ENCODE measurements around the gene GRPEL2. TPM values are rescaled to one million over a fixed set of nuclear protein-coding genes. Genes with fewer than 3 reads are reported as not detected.

The GRPEL2 gene
- total RNA-seq, 1 donor from 2014 or later = 42.5 TPM

DNA sequence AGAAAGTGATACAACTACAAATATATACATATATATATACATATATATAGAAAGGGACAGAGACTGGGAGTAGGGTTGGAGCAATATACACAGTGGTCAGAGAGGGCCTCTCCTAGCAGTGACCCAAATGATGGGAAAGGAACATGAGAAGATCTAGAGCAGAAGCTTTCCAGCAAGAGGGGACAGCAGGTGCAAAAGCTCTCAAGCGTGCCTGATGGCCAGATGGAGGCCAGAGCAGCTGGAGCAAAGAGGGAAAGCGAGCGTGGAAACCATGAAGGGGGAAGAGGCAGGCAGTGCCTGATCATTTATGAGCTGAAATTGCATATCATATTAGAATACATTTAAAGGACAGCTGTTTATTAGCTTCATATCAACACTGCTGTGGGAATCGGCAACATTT is 7.6 kb upstream of the GRPEL2 start:
- Histone ChIP-seq H2AFZ (replicated peaks) (no peak overlapping the region), H3K79me2 (ENCODE audit: low read depth) (no peaks in the 10 kb centered on the region), H3K4me2 (no peak overlapping the region), H3K4me3 (no peak overlapping the region), H3K27ac (no peak overlapping the region), H3K27me3 (no peaks in the 10 kb centered on the region), H3K4me1 (no peaks in the 10 kb centered on the region), H3K9me3 (ENCODE audit: low read depth) (no peaks in the 10 kb centered on the region), H3K9ac (no peak overlapping the region), H3K36me3 (no peaks in the 10 kb centered on the region), H3F3A (ENCODE audit: low read depth) (no peaks in the 10 kb centered on the region), H4K20me1 (ENCODE audit: low read depth) (no peaks in the 10 kb centered on the region)
- TF ChIP-seq EZH2 (IDR thresholded peaks at IDR 0.05) (no peak), EZH2phosphoT487 (IDR thresholded peaks at IDR 0.05) (no peak)
- TF ChIP-seq, protein P1, sequence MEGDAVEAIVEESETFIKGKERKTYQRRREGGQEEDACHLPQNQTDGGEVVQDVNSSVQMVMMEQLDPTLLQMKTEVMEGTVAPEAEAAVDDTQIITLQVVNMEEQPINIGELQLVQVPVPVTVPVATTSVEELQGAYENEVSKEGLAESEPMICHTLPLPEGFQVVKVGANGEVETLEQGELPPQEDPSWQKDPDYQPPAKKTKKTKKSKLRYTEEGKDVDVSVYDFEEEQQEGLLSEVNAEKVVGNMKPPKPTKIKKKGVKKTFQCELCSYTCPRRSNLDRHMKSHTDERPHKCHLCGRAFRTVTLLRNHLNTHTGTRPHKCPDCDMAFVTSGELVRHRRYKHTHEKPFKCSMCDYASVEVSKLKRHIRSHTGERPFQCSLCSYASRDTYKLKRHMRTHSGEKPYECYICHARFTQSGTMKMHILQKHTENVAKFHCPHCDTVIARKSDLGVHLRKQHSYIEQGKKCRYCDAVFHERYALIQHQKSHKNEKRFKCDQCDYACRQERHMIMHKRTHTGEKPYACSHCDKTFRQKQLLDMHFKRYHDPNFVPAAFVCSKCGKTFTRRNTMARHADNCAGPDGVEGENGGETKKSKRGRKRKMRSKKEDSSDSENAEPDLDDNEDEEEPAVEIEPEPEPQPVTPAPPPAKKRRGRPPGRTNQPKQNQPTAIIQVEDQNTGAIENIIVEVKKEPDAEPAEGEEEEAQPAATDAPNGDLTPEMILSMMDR (IDR thresholded peaks at IDR 0.05) = no peak
- Mint-ChIP-seq H3K27ac (no peak overlapping the region), H3K4me1 (no peaks in the 10 kb centered on the region), H3K36me3 (no peaks in the 10 kb centered on the region), H3K27me3 (ENCODE audit: insufficient read depth, low read depth) (no peaks in the 10 kb centered on the region), H3K4me3 (no peak overlapping the region), H3K9me3 (no peaks in the 10 kb centered on the region)
- DNase-seq (ENCODE audit: low spot score) = no peak

DNA sequence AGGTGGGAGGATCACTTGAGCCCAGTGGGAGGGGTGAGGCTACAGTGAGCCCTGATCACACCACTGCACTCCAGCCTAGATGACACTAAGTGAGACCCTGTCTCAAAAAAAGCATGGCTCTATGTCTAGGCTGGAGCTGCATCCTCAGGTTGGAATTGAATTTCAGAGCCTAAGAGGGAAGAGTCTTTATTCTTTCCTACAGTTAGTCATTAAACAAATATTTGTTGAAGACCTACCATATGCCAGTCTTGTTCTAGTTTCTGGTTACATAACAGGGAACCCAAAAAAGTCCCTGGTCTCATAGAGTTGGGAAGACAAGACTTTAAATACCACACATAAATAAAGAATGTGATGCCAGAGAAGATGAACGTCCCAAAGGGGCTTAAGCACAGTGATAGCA is 6.9 kb upstream of the GRPEL2 start:
- Histone ChIP-seq H3K79me2 (ENCODE audit: low read depth) (no peaks in the 10 kb centered on the region), H3K9ac (no peak overlapping the region), H2AFZ (replicated peaks) (no peak overlapping the region), H3F3A (ENCODE audit: low read depth) (no peaks in the 10 kb centered on the region), H3K27me3 (no peaks in the 10 kb centered on the region), H4K20me1 (ENCODE audit: low read depth) (no peaks in the 10 kb centered on the region), H3K9me3 (ENCODE audit: low read depth) (no peaks in the 10 kb centered on the region), H3K36me3 (no peaks in the 10 kb centered on the region), H3K4me3 (no peak overlapping the region), H3K4me2 (no peak overlapping the region), H3K27ac (no peak overlapping the region), H3K4me1 (no peaks in the 10 kb centered on the region)
- TF ChIP-seq EZH2phosphoT487 (IDR thresholded peaks at IDR 0.05) (no peak), EZH2 (IDR thresholded peaks at IDR 0.05) (no peak)
- TF ChIP-seq, protein P1 (IDR thresholded peaks at IDR 0.05) = no peak
- no peak for DNase-seq (ENCODE audit: low spot score)
- H3K27ac Mint-ChIP-seq = no peak overlapping the region
- no peaks in the 10 kb centered on the region for H3K4me1 Mint-ChIP-seq
- H3K9me3 Mint-ChIP-seq = no peaks in the 10 kb centered on the region
- no peaks in the 10 kb centered on the region for H3K36me3 Mint-ChIP-seq
- H3K27me3 Mint-ChIP-seq (ENCODE audit: insufficient read depth, low read depth) = no peaks in the 10 kb centered on the region
- H3K4me3 Mint-ChIP-seq = no peak overlapping the region

DNA sequence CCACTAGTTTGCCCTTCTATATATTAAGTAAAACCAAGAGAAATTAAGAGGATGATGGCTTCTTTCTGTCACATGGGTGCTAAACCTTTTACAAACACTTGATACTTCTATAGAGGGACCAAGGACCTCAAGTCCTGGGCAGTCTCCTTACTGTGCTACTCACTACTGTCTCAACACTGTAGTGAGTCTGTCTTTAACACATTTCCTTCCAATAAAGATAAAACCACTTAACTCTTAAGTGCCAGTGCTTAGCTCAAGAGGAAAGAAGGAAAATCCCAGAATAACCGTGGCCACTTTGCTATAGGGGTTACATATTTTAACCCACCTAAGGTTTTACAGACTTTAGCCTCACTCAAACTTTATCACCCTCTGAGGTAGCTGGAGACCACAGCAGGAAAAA is 4.4 kb upstream of the GRPEL2 start:
- Histone ChIP-seq H4K20me1 (ENCODE audit: low read depth) (no peaks in the 10 kb centered on the region), H3K27ac (no peak overlapping the region), H3K79me2 (ENCODE audit: low read depth) (peaks cover 5% of the 10 kb centered on the region), H3K4me2 (no peak overlapping the region), H3F3A (ENCODE audit: low read depth) (peaks cover 5% of the 10 kb centered on the region), H3K9ac (no peak overlapping the region), H3K4me1 (no peaks in the 10 kb centered on the region), H2AFZ (replicated peaks) (no peak overlapping the region), H3K27me3 (no peaks in the 10 kb centered on the region), H3K4me3 (no peak overlapping the region), H3K36me3 (no peaks in the 10 kb centered on the region), H3K9me3 (ENCODE audit: low read depth) (no peaks in the 10 kb centered on the region)
- peaks cover 12% of the 10 kb centered on the region for H3K4me1 Mint-ChIP-seq
- no peaks in the 10 kb centered on the region for H3K36me3 Mint-ChIP-seq
- no peaks in the 10 kb centered on the region for H3K27me3 Mint-ChIP-seq (ENCODE audit: insufficient read depth, low read depth)
- TF ChIP-seq EZH2phosphoT487 (IDR thresholded peaks at IDR 0.05) (no peak), EZH2 (IDR thresholded peaks at IDR 0.05) (no peak)
- TF ChIP-seq, protein P1 (IDR thresholded peaks at IDR 0.05) = no peak
- H3K27ac Mint-ChIP-seq = no peak overlapping the region
- no peak for DNase-seq (ENCODE audit: low spot score)
- H3K9me3 Mint-ChIP-seq = no peaks in the 10 kb centered on the region
- H3K4me3 Mint-ChIP-seq = no peak overlapping the region

All from neural progenitor cell (in vitro differentiated cells).